SK-N-SH treated with all-trans-retinoic acid at 6 μM for 48 hours (cell line): ENCODE results near the gene PEX7.

Experiments used
- BACH2 ChIP-seq: fragments of 250-450 bp; sonication (Bioruptor Pico); IDR thresholded peaks from 2 replicates; pipeline ENCODE4 v1.9.0; 2021; ENCODE audit warnings: mild to moderate bottlenecking, borderline replicate concordance
- CSDC2 ChIP-seq: fragments of 250-450 bp; sonication (Bioruptor Pico); IDR thresholded peaks from 2 replicates; pipeline ENCODE4 v1.5.0; 2020; ENCODE audit warnings: mild to moderate bottlenecking, moderate library complexity
- CSRNP3 ChIP-seq: fragments of 250-450 bp; sonication (Bioruptor Pico); IDR thresholded peaks from 2 replicates; pipeline ENCODE4 v1.5.1; 2021; ENCODE audit warnings: mild to moderate bottlenecking, moderate library complexity
- ISL1 ChIP-seq: fragments of 250-450 bp; sonication (Bioruptor Pico); IDR thresholded peaks from 2 replicates; pipeline ENCODE4 v2.1.2; 2022; ENCODE audit warnings: mild to moderate bottlenecking, moderate library complexity
- PPARA ChIP-seq: fragments of 250-450 bp; sonication (Bioruptor Pico); IDR thresholded peaks from 2 replicates; pipeline ENCODE4 v1.5.0; 2020; ENCODE audit warnings: mild to moderate bottlenecking, borderline replicate concordance
- TCF4 ChIP-seq: fragments of 250-450 bp; sonication (Bioruptor Pico); IDR thresholded peaks from 2 replicates; pipeline ENCODE4 v1.8.0; 2021; ENCODE audit warnings: mild to moderate bottlenecking, moderate library complexity, borderline replicate concordance
- TOX ChIP-seq: fragments of 250-450 bp; sonication (Bioruptor Pico); IDR thresholded peaks from 2 replicates; pipeline ENCODE4 v1.8.0; 2021; ENCODE audit warnings: mild to moderate bottlenecking, moderate library complexity, borderline replicate concordance
- ZFP3 ChIP-seq: fragments of 250-450 bp; sonication (Bioruptor Pico); IDR thresholded peaks from 2 replicates; pipeline ENCODE4 v1.5.0; 2020; ENCODE audit warnings: mild to moderate bottlenecking, moderate library complexity
- ZFP30 ChIP-seq: fragments of 450-650 bp; formaldehyde crosslinking; IDR thresholded peaks from 2 replicates; pipeline ENCODE4 v1.5.0; 2022; ENCODE audit warnings: mild to moderate bottlenecking, moderate library complexity

- TF ChIP-seq TCF4 (CRISPR knock-in tag) (no peak), ISL1 (CRISPR knock-in tag) (no peak), CSRNP3 (CRISPR knock-in tag) (no peak), BACH2 (CRISPR knock-in tag) (no peak), ZFP3 (CRISPR knock-in tag) (no peak), ZFP30 (no peak), CSDC2 (no peak), PPARA (CRISPR knock-in tag) (no peak), TOX (CRISPR knock-in tag) (no peak)
Observed at GRCh38 chr6:136791296-136792094, 30.9 kb upstream of the PEX7 start.
